HG02852 (cell line): ENCODE data around the gene ODC1.

ENCODE experiments used
- ATAC-seq: cut with Tn5 transposase; IDR thresholded peaks from one replicate; pipeline ENCODE4 v1.9.1; 2021; ENCODE audit warnings: mild to moderate bottlenecking, moderate library complexity; ENCODE audit not compliant: unreplicated experiment

ODC1 gene

DNA sequence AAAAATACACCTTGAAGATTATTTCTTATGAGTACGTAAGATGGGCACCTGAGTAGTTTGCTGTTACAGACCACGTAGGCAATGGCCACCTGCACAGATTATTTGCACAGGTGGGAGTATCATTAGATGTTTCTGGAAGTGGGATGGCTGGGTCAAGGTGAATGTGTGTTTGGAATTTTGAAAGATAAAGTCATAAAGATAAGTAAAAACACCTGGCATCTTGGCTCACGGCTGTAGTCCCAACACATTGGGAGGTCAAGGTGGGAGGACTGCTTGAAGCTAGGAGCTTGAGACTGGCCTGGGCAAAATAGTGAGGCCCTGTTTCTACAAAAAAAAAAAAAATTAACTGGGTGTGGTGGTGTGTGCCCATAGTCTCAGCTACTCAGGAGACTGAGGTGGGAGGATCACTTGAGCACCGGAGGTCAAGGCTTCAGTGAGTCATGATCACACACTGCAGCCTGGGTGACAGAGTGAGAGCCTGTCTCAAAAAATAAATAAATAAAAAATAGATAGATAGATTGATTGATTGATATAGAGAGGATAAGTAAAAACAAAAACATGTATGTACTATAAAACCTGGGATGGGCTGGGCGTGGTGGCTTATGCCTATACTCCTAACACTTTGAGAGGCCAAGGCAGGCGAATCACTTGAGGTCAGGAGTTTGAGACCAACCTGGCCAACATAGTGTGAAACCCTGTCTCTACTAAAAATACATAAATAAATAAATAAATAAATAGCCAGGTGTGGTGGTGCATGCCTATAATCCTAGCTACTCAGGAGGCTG lies 30.4 kb downstream of the ODC1 start:
- no peak for ATAC-seq

DNA sequence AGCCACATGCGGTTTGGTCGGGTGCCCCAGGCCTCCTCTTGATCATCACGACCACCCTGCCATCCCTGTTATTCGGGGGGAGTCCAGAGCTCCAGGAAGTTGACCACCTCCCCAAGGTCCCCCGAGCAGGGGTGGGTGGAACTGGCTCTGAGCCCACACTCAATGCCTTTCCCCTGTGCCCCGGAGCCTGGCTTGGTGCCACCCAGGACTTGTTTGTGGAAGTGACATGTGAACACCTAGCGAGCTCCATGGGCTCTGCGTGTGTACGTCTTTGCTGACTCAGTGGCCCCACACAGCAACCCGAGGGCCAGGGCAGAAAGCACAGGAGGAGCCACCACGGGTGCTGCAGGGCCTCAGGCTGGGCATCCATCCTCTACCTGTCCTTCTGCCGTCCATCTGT lies 32.5 kb downstream of the ODC1 start:
- ATAC-seq = no peak

DNA sequence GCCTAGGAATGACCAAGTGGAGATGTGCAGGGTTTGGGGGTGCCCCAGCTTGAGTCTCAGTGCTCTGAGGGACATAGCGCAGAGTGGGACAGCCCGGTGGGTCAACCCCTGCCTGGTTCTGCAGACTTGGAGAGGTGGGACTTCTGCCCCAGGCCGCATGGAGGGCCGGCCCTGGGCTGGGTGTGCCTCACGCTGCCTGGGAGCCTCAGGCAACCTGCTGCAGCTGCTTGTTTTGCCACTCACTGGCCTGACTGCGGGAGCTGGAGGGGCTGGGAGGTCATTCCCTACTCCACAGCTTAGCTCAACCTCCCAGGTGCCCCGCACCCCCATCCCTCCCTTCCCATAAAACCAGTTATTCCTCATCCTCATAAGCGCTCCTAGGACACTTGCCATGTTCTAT lies 33.1 kb downstream of the ODC1 start:
- no peak for ATAC-seq

DNA sequence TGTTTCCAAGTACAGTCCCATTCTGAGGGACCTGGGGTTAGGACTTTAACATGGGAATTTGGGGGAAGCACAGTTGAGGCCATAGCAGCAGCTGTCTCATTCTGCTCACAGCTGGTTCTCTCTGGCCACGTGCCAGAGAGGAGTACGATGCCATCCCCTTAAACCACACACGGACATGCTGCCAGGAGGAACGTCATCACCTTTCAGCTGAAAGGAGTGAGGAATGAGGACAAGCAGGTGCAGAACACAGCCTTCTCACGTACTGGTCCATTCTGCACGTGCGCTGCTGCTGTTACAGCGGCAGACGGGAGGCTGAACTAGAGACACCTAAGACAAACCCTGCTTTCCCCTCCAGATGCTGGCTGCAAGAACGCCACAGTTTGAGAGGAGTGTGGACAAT lies 33.5 kb downstream of the ODC1 start:
- no peak for ATAC-seq

DNA sequence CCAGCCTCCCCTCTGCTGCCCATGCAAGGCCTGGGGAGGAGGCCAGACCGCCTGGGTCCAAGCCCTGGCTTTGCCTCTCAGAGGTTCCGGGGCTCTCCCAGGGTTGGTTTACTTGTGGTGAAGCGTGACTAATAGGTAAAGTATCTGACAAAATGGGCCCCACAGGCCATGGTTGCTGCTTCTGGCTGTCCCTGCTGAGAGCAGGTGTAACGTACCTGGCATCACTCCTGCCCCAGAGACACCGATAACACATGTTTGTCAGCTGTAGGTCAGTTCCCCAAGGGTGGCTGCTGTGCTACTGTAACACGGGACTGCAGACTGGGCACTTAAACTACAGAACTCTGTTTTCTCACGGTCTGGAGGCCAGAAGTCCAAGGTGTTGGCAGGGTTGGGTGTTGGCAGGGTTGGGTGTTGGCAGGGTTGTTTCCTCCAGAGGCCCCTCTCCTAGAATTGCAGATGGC lies 34.1 kb downstream of the ODC1 start:
- ATAC-seq = no peak

DNA sequence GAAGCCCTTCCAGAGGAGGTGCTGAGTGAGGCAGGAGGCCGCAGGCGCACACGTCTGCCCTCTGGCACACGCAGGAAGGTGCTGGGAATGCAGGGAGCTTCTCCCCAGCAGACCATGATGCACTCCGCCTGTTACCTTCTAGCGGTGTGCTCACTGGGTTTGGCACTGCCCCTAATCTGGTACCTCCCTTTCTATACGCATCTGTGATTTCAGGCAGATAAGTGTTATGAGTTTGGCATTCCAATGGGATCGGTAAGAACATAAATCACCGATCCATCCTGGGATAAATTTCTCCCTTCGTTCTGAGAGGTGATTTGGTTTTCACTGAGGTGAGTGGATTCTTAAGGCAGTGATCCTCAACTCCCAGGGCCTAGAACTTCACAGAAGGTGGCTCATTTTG lies 34.6 kb downstream of the ODC1 start:
- ATAC-seq = no peak

DNA sequence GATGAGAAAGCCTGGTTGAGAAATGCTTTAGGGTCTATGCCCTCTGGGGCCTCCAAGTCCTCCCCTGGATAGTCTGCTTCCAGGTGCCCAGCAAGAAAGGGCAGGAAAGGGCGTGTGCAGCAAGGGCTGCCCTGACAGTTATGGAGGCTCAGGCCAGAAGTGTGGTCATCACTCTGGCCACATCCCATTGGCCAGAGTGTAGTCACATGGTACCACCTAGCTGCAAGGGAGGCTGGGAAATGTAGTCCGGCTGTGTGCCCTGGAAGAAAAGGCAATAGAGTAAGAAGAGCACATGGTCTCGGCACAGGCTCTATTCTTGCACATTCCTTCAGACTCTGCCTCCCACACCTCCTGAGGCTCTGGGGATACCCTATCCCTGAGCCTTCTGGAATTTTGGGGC lies 35.7 kb downstream of the ODC1 start:
- no peak for ATAC-seq

DNA sequence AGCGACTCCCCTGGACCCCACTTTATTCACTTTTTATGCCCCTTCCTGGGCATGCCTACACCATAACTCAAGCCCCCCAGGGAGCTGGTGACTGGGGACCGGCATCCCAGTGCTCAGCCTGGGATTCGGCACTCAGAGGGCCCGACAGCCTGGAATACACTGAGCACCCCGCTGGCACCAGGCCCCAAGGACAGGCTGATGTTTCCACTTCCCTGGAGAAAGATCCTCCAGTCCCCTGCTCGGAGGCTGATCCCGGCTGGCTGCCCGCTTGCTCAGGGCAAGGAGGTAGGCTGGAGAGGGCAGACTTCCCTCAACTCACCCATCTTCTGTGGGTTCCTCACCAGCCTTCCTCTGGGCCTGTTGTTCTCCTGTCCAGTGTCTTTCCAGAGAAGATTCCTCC lies 36.6 kb downstream of the ODC1 start:
- ATAC-seq = no peak

DNA sequence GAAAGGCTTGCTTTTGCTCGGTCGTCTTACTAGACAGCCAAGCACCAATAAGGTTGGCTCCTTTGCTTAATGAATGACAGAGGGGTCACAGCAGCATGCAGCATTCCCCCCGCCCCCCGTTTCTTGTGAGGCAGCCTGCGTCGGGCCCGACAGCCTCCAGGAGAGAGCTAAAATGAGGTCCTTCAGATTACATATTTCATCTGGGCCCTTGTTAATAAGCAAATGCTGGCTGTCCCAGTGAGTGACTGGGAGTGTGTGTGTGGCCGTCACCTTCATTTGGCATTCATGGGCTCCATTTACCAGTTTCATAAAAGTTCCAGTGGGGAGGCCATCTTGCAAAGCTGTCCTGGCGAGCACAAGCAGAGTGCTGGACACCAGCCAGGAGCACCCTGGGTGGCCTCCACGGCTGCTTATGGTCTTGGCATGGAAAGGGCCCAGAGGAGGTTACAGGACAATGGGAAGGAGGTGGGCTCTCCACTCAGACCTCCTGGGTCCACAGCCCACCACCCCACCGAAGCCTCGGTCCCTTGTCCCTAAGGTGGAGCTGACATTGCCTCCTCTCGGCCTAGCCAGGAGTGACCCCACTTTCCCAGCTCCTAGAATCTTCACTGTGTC lies 37.2 kb downstream of the ODC1 start:
- no peak for ATAC-seq

DNA sequence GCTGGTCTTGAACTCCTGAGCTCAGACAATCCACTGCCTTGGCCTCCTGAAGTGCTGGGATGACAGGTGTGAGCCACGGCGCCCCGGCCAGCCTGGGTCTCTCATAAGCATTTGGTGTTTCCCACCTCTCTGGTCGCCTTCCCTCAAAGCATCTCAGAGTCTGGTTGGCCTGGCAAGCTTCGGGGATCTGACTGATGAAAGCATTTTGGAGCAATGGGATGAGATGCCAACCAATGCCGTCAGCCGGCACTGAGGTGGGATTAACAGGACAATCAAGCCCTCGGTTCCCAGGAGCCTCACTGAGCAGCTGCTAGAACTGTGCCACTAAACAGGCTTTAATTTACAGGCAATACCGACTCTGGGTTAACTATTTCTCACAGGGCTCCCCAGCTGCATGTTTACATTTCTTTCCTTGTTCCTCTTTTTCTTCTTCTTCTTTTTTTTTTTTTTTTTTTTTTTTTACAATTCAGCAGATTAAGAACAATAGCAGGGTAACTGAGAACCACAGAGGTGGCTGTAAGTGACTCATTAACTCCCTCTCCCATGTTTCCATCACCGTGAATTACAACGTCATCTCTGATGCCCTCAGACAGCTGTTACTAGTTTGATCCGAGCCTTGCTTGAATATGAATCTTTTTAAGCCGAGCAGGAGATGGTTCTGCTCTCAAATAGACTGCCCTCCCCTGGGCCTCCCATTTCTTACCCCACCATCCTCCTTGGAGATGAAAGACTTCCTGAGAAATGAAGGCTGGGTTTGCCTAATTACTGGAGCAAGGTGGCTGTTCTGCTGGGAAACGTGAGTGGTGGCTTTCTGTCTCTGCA lies 37.9 kb downstream of the ODC1 start:
- peak; percentile 50 for ATAC-seq

DNA sequence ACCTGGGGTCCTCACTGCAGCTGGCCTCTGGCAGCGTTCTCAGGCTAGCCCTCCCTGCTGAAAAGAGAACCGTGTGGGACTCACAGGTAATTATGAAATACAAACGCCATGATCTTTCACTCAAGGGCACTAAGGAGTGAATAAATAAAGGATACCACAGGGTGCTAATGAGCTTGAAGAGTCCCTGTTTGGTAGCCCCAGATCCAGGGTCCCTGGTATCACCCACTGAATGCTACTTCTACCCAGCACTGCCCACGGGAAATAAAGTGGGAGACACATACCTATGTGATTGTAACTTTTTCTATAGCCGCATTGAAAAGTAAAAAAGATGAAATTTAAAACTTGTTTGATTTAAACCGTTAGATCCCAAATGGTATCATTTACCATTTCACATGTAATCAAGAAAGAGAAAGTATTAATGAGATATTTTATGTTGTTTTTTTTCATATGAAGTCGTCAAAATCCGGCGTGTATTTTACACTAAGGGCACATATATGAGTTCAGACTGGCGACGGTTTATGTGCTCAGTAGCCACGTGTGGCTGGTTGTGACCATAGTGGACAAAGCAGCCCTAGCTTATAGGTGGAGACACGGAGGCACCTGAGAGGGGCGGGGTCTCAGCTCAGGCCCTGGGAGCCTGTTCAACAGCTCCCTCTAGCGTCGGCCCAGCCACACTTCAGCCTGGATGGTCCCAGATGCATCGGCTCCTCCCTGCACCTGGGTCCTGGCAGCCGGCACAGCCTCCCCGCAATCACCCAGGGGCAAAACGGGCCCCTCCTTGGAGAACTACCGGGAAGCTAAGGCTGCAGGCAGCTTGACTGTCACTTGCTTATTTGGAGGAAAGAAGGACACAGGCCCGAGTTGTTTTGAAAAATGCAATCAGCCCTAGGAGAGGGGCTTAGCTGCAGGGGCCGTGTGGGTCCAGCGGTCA lies 39.2 kb downstream of the ODC1 start:
- peak; percentile 58 for ATAC-seq

DNA sequence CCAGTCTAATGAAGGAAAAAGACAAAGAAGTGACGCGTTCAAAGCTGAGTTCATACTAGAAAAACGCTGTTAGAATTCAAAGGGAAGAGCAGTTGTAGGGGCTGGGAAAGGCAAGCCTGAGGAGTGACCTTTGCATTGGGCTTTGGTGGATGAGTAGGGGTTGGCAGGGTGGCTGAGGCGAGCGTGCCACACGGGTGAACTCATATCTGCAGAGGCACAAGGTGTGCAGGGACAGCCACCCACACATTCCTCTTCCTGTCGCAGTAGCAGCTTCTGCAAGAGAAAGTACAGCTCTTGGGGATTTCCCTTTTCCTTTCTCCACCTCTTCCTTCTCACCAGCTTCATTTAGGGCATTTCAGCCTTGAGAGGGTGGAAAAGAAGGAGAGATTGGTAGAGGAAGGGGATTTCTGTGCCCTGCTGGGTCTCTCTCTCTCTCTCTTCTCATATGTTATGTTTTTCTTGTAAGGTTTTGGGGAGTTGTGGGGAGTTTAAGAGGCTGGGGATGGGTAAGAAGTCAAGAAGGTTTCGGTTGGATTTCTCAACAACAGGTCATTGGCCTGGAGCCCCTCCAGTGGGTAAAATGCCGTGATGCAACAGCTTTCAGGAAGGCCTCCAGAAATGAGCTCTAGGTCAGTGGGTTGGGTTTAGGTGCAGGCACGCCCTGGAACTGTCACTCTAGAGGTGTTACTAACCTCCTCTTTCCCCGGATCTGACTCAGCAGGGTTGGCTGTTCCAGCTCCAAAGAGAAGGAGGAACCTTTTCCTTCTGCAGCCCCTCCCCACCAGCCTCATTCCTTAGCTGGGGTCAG lies 40.1 kb downstream of the ODC1 start:
- ATAC-seq = peak; percentile 33

DNA sequence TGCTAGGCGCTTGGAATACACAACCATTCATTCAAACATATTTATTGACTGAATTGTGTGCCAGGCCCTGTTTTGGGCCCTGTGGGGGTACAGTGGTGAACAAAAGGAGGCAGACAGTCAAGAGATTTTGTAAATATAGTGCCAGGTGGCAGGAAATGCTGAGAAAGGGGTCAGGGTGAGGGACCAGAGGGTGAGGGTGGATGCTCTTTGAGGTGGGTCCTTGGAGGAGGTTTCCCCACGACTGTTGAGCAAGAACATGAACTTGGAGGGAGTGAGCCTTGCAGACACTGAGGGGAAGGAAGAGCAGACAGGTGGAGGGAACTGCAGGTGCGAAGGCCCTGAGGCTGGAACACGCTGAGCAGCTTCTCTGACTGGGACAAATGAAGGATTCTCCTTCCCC lies 40.7 kb downstream of the ODC1 start:
- ATAC-seq = no peak

DNA sequence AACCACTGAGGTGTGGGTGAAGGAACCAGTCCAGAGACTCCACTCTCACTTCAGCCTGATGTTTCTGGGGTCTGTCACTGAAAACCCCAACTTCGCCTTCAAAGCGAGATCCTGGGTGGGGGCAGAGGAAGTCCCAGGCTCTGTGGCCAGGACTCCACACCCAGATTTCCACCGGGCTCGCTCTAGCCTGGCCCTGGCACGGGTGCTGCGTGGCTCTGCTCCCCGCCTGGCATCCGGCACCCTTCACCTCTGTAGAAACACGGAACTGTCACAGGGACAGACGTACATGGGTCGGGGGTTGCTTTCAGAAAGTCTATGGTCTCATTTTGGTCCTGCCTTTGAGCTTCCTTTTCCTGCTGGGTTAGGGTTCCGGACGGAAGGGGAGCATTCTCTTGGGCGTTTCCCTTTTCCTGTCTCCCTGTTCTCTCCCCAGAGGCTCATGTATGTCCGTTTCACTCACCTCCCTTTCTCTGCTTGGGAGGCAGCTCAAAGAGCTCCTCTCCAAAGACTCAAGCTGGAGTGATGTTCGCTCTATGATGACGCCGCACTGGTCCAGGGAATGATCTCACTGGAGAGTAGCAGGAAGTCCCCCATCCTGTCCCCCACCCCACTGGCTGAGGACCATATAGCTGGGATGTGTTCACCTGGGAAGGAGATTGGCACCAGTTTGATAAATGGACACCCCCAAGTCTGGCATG lies 41.5 kb downstream of the ODC1 start:
- no peak for ATAC-seq

DNA sequence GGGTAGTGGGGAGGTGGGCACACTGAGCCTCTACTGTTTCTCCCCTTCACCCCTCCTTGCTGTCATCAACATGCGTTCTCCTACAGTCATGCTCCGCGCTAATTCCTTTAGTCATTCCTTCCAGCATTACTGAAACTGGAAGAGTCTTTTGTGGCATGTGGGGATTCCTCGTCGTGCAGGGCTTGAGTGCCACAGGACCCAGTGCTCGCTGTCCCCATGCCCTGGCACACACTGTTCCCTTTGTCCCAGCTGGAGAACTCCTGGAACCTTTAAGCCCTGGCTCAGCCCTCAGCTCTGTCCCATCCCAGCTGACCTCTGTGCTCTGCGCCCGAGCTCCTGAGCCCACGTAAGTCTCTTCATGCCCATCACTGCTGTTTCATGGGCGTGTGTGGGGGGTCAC lies 42.1 kb downstream of the ODC1 start:
- no peak for ATAC-seq

DNA sequence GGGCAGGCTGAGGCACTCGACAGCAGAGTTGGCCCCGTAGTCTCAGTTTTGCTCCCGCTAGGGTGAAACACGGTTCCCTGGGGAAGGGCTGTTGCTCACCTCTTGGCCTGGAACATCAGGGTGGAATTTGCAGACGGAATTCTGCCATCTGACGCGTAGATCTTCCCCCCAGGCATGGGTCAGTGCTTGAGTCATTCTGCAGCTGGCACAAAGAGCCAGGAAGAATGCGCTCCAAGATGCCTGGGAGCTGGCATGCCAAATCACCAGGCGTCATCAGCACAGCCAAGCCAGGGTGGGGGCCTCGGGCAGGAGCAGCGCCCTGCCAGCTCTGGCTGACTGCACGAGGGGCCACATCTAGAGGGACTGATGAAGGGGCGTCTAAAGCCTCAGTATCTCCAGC lies 42.7 kb downstream of the ODC1 start:
- ATAC-seq = no peak

DNA sequence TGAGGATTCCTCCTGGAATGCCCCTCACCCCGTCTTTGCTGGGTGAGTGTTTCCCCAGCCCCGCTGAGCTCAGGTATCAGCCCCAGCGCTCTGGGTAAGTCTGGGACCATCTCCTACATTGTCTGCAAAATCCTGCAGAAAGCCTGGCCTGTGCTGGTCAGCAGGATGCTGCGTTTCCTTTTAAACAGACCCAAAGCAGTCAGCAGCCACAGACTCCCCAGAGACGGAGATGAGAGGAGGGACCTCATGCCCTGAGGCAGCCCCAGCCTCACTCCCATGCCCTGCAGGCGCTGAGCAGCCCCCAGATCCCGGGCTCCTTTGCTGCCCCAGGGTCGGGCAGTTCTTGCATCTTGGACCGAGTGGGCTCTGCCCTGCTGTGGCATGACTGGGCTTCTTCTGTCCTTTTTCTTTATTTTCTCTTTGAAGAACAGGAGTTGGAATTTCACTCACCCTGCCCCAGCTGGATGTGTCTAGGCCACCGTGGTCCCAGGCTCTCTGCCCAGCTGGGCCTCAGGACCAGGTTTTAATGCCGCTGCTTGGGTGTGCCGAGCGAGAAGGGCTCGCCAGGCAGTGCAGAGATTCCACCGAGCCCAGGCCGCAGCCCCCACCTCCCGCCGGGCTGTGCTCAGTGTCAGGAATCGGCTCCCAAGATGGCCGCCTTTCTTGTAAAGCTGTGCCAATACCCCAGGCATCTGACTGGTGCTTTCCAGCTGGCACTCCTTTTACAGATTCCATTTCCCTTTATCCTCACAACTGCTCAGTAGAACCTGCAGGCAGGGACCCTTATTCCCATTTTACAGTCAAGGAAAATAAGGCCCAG lies 43.6 kb downstream of the ODC1 start:
- ATAC-seq = no peak

DNA sequence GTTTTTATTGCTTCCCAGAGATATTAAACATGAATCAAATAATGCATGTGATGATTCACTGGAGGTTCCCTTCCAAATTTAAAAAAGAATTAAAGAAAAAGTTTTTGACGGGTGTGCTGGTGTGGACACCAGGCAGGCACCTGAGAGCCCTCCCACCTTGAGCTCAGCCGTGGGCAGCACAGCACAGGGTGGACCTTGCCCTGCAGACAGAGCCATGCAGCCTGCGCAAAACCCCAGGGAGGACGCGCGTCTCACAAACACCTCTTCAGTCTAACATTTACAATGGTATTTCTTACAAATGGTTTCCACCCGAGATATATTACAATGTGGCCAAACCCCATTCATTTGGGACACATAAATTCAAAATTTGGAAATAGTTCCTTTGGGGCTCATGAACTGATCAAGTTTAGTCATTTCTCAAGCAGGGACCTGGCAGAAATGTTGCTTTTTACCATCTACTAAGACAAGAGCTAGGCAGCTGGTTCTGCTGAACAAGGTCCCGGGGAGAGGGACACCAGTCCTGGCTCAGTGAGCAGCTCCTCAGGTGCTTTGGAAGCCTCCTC lies 45.4 kb downstream of the ODC1 start:
- ATAC-seq = no peak
